Myocyte (in vitro differentiated cells): ENCODE measurements around the gene RGS17. TPM values are rescaled to one million over a fixed set of nuclear protein-coding genes. Genes with fewer than 3 reads are reported as not detected.
"Not testable (repeated sequence)": the region's sequence is repeated elsewhere in the genome, so short reads cannot be mapped to it uniquely, and the experiment has no call there.

ENCODE experiments used
- DNase-seq: peaks from one replicate; pipeline ENCODE4 v3.0.0-alpha.2; 2012; ENCODE audit warnings: low read depth
- total RNA-seq: library from RNA; depleted of rRNA; stranded (reverse); fragments of >200 nt; gene quantifications from 2 replicates; pipeline ENCODE4 v1.2.3, GENCODE V29; 2014

RGS17 gene
- total RNA-seq, 1 donor from 2014 or later: 4.7 TPM

DNA sequence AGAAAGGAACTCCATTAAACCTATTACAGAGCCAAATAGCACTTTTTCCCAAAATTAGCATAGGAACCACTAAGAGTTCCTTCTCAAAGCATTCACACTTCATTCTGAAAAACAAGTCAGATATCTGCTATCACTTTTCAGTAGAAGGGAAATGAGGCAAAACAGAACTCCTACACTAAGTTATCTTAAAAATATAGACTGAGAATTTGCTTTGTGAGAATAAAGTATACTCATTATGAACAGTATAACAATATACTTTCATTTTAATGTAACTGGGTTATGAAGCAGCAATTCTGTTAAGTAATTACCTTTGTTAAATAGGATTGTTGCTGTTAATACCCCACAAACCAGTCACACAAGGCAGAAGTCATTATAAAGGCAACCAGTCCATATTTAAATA is 137.2 kb downstream of the RGS17 start:
- DNase-seq: no peak

DNA sequence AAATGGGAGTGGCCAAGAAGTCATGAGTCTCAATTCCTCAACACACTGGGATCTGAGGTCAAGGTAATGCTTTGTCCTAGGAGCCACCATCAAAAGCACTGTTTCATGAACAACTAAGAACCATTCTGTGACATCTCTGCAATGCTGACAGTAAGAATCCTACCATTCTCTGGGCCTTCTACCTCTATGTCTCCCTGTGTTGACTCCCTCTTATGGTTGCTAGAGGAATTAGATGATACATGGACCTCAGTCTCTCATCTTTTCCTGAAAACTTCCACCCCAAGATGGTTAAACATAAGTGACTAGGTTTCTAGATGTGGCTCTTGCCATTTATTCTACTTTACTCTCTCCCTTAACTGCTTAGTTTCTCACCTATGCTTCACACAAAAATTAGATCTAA is 137.7 kb downstream of the RGS17 start:
- DNase-seq: no peak

DNA sequence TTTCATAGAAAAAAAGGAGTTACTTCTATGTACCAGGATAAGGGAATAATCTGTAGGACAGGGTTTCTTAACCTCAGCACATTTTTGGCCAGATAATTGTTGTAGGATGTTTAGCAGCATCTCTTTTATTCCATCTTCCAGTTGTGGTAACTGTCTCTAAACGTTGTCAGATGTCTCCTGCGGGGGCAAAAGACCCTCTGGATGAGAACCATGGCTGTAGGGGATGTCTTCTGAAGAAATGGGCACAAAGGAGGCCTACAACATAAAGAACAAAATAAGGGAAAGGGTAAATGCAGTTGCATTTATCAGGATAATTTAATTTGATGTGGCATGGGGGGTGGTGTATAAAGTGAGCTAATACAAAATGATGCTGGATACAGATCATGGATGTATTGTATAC is 144.1 kb downstream of the RGS17 start:
- no peak for DNase-seq

DNA sequence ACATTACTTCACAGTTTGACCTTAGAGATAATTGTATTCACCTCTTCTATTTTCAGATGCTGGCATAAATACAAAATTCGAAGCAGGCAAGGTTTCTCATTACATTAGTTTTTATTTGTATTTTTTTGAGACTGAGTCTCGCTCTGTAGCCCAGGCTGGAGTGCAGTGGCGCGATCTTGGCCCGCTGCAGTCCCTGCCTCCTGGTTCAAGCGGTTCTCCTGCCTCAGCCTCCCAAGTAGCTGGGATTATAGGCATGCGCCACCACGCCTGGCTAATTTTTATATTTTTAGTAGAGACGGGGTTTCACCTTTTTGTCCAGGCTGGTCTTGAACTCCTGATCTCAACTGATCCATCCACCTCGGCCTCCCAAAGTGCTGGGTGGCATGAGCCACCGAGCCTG is 145.8 kb downstream of the RGS17 start:
- not testable (repeated sequence) for DNase-seq

DNA sequence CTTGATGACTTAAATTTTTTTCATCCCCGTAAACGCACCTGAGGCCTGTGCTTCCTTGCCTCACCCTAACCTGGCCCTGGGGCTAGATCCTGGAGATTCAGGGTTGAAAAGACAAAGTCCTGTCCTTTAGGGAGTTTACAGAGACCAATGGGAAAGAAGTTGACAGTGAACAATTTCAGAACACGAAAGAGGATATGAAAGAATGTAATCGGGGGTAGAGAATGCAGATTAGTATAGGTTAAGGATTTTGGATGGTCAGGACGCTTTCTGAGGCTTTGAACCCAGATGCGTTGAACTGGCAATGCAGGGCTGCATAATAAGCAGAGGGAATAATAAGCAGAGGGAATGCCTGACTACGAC is 146.6 kb downstream of the RGS17 start:
- DNase-seq: no peak

DNA sequence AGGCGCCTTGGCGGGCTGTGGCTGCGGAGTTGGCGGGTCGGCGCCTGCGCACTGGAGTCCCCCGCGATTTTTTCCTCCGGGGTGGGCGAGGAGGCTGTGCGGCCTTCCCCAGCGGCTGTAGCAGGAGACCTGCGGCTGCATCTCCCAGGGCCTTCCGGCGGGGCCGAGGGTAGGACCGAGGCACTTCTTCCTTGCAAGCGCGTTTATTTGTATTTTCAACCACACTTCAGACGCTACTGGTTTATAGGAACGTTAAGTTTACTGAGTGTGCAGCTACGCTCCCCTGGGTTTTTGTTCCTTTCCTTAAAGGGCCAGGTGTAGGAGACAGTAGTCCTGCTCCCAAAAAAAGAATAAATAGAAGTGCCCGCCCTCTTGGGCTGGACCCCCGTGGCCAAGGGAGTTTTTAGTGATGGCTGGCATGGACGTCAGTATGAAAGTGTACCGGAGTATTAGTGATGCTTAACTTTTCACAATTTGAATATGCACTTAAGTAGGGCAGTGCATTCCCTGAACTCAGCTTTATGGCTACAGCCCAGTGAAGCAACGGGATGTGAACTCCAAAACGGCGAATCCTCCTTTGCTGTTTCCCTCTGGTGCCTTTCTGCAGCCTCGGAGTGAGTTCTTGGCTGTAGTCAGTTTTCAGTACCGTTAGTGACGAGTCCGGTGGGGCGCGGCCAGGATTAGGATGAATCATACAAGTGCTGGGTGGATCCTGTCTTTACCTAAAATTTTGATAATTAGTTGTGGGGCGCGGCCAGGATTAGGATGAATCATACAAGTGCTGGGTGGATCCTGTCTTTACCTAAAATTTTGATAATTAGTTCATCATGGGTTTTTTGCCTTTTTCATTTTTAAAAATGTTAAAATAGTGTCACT is 147.2 kb downstream of the RGS17 start:
- peak; percentile 71 for DNase-seq

DNA sequence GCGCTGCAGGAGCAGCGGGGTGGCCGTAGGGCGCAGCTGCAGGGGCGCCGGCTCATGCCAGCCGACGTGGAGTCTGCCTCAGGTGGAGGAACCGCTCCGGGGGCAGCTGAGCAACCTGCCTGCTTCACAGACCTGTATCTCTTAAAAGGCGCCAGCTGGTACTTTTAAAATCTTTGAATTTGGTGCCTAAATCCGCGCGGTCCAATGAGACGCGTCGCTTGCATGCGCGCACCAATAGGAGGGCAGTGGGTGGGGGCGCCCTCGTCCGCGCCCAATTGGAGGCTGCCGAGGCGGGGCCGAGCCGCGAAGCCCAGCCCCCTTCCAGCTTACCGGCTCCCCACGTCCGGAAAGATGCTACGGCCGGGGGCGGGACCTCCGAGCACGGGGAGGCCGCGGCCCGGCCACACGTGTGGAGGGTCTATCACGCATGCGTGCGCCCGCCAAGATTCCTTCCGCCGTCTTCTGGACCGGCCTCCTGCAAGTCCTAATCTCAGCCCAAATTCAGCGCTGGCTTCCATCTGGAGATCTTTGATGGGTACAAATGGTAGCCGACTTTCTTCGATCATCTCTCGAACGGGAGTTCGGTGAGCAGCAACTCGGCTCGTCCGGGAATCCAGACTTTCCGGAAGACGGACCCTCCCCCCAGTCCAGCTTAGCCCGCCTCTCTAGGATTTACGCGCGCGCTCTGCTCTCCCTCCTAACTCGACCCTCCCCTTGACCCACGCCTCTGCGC is 148.0 kb downstream of the RGS17 start, which contains the start of gene FBXO5:
FBXO5 (minus strand) TSS at position 138 of the 733 bp plus-strand sequence; CDS start at position 56, 82 bp downstream.
- peak; percentile 98 for DNase-seq

DNA sequence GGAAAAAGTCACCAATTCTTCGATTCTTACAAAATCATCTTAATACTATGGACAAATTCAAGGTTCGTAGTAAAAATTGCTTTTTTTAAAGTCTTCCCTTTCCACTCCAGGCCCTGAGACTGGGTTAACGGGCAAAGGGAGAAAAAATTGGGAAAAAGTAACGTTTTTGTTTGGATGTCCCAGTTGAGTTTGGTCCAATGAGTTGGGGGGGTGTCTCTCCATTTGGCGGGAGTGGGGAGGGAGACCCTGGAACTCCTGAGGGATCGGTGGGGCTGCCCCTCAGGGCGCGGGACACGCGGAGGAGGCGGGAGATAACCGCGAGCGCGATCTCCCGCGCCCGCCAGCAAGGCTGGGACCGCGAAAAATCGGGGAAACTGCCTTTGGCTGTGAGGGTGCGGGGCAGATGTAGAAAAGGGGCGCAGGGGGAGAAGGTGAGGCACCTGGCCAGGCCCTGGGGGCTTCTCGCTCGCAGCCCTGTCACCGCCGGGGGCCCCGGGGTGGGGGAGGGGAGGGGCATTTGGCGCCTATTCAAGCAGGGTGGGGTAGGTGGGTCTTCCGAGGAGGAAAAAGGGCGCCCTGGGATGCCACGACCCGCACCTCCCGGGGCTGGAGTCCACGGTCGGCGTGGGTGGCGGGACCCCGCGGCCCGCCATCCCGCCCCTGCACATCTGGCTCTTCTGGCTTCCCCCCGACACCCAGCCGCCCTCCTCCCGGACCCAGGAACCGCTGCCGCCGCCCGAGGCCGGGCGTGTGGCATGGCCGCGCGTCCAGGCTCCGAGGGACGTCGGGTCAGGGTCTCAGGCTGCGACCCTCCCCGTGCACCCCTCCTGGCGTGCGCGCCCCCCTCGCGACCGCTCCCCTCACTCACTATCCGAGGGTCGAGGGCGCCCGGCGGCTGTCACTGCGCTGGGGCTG is 148.8 kb downstream of the RGS17 start:
- DNase-seq: no peak

DNA sequence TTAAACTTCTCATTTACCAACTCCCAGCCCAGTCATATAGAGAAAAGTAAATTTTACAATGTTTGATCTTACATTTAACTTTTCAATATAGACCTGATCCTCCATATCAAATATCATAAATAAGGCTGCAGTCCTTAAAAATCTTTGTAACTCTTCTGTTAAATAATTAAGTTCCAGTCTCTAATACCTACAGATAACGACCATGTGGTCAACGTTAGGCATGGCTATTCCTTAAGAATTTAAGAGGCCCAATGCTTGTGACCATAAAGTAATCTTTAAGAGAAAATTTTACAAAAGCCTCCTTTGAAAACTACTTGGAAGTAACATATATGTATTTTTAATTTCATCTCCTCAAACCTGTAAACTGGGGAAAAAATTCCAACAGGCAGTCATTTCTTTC is 149.9 kb downstream of the RGS17 start:
- no peak for DNase-seq

DNA sequence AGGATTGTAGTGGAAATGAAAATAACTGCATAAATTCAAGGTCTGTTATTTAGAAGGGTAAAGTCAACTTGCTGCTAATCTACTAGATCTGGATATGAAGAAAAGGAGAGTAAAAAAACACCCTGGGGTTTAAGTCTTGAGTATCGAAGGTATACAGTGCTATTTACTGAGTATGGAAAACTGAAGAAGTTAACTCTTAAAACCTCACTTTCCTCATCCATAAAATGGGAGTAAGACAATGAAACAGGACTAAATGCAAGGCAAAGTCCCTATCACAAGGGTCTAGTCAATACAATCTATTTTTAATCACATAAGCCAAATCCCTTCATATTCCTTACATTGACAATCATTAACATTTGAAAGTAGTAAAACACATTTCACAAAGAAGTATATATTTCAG is 150.4 kb downstream of the RGS17 start:
- DNase-seq: no peak

DNA sequence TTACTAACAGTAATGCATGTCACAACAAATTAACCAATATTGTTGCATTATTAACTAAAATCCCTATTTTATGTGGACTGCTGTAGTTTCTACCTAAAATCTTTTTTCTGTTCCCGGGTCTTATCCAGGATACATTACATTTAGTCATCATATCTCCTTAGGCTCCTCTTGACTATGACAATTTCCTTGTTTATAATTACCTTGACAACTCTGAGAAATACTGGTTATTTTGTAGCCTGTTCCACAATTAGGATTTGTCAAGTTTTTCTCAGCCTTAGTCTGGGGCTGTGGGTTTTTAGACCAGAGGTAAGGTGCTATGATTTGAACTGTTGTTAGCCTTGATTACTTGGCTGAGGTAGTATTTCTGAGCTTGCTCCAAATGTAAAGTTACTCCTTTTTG is 152.0 kb downstream of the RGS17 start:
- no peak for DNase-seq

DNA sequence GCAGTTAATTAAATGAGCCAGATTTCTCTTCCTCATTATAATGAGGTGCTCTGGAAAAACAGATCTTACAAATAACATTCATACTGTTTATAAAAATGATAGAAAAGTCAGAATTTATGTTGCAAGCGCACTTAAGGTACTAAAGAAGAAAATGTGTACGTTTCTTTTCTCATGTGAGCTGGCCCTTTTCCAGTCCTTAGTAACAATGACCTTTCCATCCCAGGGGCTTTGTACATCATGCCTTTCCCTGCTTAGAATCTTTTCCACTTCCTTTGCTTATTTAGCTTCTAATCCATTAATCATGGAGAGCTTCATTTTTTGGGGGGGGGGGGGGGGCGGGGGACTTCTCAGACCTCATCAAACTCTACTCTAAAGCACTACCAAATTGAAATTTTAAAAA is 153.0 kb downstream of the RGS17 start:
- DNase-seq: no peak

DNA sequence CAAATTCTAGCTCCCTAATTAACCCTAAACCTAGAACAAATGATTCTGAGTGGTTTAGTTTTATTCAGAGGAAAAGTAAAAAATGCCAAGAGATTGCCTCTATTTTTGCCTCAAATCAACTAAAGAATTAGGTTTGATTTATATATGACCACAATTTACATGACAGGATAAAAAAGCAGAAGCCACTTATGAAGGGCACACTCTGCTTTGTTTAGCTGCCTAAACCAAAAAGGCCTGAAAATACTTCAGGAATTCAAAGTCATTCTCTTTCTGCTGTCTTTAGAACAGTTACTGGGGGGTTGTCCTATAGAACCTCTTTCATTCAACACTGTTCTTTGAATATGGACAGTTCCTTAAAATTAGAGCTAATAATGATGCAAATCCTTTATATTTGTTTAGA is 153.5 kb downstream of the RGS17 start:
- no peak for DNase-seq

DNA sequence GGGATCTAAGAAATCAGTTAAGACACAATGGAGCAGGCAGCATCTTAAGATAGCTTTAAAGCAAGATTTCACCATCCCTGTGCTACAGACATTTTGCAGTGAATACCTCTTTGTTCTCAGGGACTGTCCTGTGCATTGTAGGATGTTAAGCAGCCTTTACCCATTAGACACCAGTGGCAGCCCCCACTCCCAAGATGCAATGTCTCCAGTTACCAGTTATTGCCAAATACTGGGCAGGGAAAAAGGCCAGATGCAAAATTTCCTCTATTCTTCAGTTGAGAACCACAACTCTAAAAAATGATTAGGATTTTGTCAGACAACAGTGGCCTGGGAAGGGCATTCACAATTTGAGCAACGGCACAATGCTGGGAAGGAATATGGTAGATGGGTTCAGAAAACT is 154.3 kb downstream of the RGS17 start:
- DNase-seq: no peak

DNA sequence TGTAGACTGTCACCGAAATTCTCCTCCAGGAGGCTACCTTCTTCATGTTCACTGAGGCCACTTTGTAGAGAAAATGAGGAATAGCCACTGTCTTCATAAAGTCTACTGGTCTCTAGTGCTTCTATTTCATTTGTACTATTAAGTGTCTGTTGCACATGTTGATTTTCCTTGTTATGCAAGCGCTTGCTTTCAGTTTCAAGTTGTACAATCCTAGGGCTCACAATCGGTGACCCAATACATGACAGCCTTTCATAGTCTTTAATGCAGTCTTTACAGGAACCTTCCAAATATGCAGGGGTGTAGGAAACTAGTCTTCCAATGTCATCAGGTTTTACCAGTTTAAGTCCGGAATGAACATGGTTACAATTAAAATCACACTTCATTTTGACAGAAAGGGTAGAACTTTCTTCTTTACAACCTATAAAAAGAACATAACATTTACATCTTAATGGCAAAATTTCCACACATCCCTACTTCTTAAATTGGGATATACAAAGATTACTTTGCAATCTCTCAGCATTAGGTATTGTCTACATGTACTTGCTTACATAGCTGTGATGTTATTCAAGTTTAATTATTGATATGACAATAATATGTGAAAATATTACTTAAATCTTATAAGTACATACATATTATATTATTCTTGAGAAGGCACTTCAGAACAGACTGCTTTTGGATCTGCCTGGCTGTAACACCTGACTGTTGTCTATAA is 155.7 kb downstream of the RGS17 start:
- no peak for DNase-seq

DNA sequence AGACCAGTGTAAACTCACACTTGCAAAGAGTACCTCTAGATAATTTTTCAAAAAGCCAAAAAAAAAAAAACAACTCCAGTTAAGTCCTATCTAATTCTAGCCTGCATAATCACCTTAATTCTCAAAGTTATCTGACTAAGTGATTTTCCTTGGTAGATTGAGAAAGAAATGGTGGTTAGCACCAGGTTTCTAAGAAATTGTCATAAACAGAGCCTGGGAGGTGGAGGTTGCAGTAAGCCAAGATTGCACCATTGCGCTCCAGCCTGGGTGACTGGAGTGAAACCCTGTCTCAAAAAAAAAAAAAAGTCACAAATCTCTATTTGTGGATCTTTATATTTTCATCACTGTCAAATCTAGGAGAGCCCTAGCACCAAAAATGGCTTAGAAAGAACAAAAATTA is 157.2 kb downstream of the RGS17 start:
- DNase-seq: no peak

DNA sequence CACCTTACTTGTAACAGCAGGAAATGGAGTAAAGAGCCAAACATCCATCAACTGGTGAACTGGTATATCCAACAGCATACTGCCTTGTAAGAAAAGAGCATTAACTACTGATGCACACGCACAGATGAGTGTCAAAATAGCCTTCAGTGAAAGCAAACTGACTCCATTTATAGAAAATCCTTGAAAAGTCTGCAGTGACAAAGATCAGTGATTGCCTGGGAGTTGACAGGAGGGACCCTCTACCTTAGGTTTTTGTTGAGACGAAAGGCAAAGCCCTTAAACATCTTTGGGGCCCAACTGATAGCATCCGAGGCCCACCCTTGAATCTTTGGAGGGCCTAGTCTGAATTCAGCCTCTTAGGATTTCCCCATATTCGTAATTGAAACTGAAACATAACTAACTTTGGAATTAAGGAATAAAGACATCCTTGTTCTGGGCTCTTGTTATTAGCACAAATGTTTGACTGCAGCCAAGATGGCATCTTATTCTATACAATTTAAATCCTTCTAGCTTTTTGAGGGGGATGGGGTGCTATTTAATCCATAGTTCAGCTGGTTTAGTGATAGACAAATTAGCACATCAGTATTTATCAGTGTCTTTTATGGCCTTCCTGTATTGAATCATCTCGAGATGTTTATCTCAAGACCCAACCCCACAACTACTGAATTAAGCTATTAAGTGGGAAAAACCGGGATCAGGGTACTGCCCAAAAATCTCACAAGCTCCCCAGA is 161.2 kb downstream of the RGS17 start:
- no peak for DNase-seq

DNA sequence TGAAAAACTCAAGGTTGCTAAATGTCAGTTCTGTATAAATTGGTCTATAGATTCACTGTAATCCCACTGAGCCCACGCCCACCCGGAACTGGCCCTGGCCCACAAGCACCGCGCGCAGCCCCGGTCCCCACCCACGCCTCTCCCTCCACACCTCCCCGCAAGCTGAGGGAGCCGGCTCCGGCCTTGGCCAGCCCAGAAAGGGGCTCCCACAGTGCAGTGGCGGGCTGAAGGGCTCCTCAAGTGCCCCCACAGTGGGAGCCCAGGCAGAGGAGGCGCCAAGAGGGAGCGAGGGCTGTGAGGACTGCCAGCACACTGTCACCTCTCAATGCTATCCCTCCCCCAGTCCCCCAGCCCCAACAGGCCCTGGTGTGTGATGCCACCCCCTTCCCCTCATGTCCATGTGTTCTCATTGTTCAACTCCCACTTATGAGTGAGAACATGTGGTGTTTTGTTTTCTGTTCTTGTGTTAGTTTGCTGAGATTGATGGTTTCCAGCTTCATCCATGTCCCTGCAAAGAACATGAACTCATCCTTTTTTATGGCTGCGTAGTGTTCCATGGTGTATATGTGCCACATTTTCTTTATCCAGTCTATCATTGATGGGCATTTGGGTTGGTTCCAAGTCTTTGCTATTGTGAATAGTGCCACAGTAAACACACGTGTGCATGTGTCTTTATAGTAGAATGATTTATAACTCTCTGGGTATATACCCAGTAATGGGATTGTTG is 164.8 kb downstream of the RGS17 start:
- not testable (repeated sequence) for DNase-seq

DNA sequence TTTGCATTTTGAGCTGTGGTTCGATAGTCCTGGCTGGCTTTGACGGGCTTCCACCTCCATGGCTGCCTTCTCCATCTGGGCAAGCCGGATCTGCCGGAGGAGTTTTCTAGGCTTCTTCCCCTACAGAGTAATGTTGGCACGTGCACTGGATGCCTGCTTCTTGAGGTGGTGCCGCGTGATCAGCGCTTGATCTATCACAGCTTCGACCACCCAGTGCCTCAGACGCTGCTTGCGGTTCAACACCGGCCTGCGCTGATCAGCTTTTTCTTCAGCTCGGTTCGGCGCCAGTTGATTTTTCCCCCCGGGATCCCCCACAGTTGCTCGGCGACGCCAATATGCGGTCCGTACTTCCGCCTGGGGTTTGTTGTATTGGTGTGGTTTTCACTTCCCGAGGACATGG is 171.7 kb downstream of the RGS17 start:
- no peak for DNase-seq

DNA sequence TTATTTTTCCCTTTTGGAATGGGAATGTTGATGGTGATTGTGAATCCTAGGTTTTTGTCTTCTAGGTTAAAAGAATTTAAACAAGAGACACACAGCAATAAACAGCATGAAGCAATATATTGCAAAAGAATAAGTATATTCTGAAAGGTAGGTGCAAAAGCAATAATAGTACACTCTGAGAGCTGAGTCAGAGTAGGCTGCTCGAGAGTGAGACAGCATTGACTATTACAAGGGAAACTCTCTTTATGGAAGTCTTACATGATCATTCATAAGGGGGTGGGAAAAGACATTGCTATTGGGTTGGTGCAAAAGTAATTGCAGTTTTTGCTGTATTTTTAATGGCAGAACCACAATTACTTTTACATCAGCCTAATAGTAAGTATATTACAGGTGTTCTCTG is 173.3 kb downstream of the RGS17 start:
- DNase-seq: no peak
